Liver (tissue), 9 donors: ENCODE data around the gene VARS1. TPM values are rescaled to one million over a fixed set of nuclear protein-coding genes. Genes with fewer than 3 reads are reported as not detected.

Experiments
- DNase-seq: peaks from one replicate; pipeline ENCODE4 v3.0.0-alpha.2; 2017; ENCODE audit warnings: low spot score
- H3K27ac ChIP-seq, 2 donors: one replicate each; pipeline ENCODE4 v1.7.0; 2013; ENCODE audit warnings: inconsistent platforms in 2 of 2, low read length in 2 of 2, control low read depth in 1 of 2, low read depth in 1 of 2, mild to moderate bottlenecking in 1 of 2
- H3K27me3 ChIP-seq, 4 donors: one replicate each; pipeline versions ENCODE4 v1.6.1 to v1.7.0; 2013; ENCODE audit warnings: low read length in 3 of 4, inconsistent platforms in 1 of 4, mild to moderate bottlenecking in 1 of 4, moderate library complexity in 1 of 4; ENCODE audit not compliant: control insufficient read depth in 4 of 4, insufficient read depth in 4 of 4
- H3K36me3 ChIP-seq, 4 donors: one replicate each; pipeline versions ENCODE4 v1.6.1 to v1.7.0; 2013; ENCODE audit warnings: low read length in 3 of 4, mild to moderate bottlenecking in 3 of 4, low read depth in 1 of 4, moderate library complexity in 1 of 4; ENCODE audit not compliant: control insufficient read depth in 4 of 4, insufficient read depth in 3 of 4
- H3K4me1 ChIP-seq, 4 donors: one replicate each; pipeline versions ENCODE4 v1.6.1 to v1.7.0; 2013; ENCODE audit warnings: low read length in 3 of 4, mild to moderate bottlenecking in 3 of 4, moderate library complexity in 1 of 4; ENCODE audit not compliant: control insufficient read depth in 4 of 4, insufficient read depth in 4 of 4
- H3K4me3 ChIP-seq, 3 donors: one replicate each; pipeline versions ENCODE4 v1.6.1 to v1.7.0; 2013; ENCODE audit warnings: low read length in 3 of 3, control low read depth in 1 of 3, low read depth in 1 of 3, mild to moderate bottlenecking in 1 of 3
- H3K9ac ChIP-seq, 2 donors: one replicate each; pipeline ENCODE4 v1.7.0; 2013; ENCODE audit warnings: low read length in 2 of 2, mild to moderate bottlenecking in 2 of 2, moderate library complexity in 2 of 2, control low read depth in 1 of 2, low read depth in 1 of 2
- H3K9me3 ChIP-seq, 4 donors: one replicate each; pipeline versions ENCODE4 v1.6.1 to v1.7.0; 2013; ENCODE audit warnings: low read length in 3 of 4; ENCODE audit not compliant: control insufficient read depth in 4 of 4
- ATF3 ChIP-seq: IDR thresholded peaks from 2 replicates; pipeline ENCODE4 v1.6.1; 2016; ENCODE audit warnings: antibody characterized with exemption
- CTCF ChIP-seq: fragments of 150-350 bp; IDR thresholded peaks from 2 replicates; pipeline ENCODE4 v1.5.1; 2017; ENCODE audit warnings: improper control_type of control experiment, low read depth, low read length; ENCODE audit not compliant: missing input control
- EGR1 ChIP-seq, 2 donors: IDR thresholded peaks; 2 replicates each; pipeline ENCODE4 v1.6.1; 2016 to 2018; ENCODE audit warnings: antibody characterized with exemption in 2 of 2, low read depth in 2 of 2
- FOXA1 ChIP-seq: IDR thresholded peaks from 2 replicates; pipeline ENCODE4 v1.6.1; 2016; ENCODE audit warnings: antibody characterized with exemption
- FOXA2 ChIP-seq: IDR thresholded peaks from 2 replicates; pipeline ENCODE4 v1.6.1; 2016; ENCODE audit warnings: antibody characterized with exemption
- GABPA ChIP-seq, 2 donors: IDR thresholded peaks in 1 of 2; conservative IDR thresholded peaks in 1 of 2; 2 replicates each; pipeline ENCODE4 v1.6.1; 2016; ENCODE audit warnings: antibody characterized with exemption in 2 of 2, mild to moderate bottlenecking in 1 of 2, moderate library complexity in 1 of 2
- HNF4A ChIP-seq, 2 donors: conservative IDR thresholded peaks; 2 replicates each; pipeline ENCODE4 v1.6.1; 2016; ENCODE audit warnings: antibody characterized with exemption in 2 of 2, mild to moderate bottlenecking in 2 of 2
- HNF4G ChIP-seq: IDR thresholded peaks from 2 replicates; pipeline ENCODE4 v1.6.1; 2016; ENCODE audit warnings: antibody characterized with exemption
- JUND ChIP-seq, 2 donors: IDR thresholded peaks; 2 replicates each; pipeline ENCODE4 v1.6.1; 2016; ENCODE audit warnings: antibody characterized with exemption in 2 of 2
- MAX ChIP-seq: IDR thresholded peaks from 2 replicates; pipeline ENCODE4 v1.6.1; 2016; ENCODE audit warnings: antibody characterized with exemption
- NR2F2 ChIP-seq: IDR thresholded peaks from 2 replicates; pipeline ENCODE4 v1.6.1; 2016; ENCODE audit warnings: antibody characterized with exemption
- RAD21 ChIP-seq, 2 donors: IDR thresholded peaks; 2 replicates each; pipeline ENCODE4 v1.6.1; 2016; ENCODE audit warnings: antibody characterized with exemption in 2 of 2, mild to moderate bottlenecking in 2 of 2
- REST ChIP-seq: IDR thresholded peaks from 2 replicates; pipeline ENCODE4 v1.6.1; 2016; ENCODE audit warnings: antibody characterized with exemption, mild to moderate bottlenecking
- RXRA ChIP-seq, 2 donors: IDR thresholded peaks; 2 replicates each; pipeline ENCODE4 v1.6.1; 2017 to 2018; ENCODE audit warnings: antibody characterized with exemption in 2 of 2, mild to moderate bottlenecking in 1 of 2
- SP1 ChIP-seq: IDR thresholded peaks from 2 replicates; pipeline ENCODE4 v1.6.1; 2018; ENCODE audit warnings: antibody characterized with exemption, mild to moderate bottlenecking
- TAF1 ChIP-seq: conservative IDR thresholded peaks from 2 replicates; pipeline ENCODE4 v1.6.1; 2016; ENCODE audit warnings: antibody characterized with exemption, mild to moderate bottlenecking
- YY1 ChIP-seq: IDR thresholded peaks from 2 replicates; pipeline ENCODE4 v1.6.1; 2016; ENCODE audit warnings: antibody characterized with exemption, mild to moderate bottlenecking
- ZBTB33 ChIP-seq: IDR thresholded peaks from 2 replicates; pipeline ENCODE4 v1.6.1; 2016; ENCODE audit warnings: antibody characterized with exemption
- WGBS: extraction: QIAGEN DNeasy Blood & Tissue Kit; methylation state at CpG from one replicate; pipeline ENCODE4 v1.1.7; 2013; 5-methylcytosine and 5-hydroxymethylcytosine counted together
- polyA plus RNA-seq, 2 donors: library from polyadenylated mRNA; stranded (reverse) in 1 of 2; unstranded in 1 of 2; fragments of 200-250 nt in 1 of 2; fragments of >200 nt in 1 of 2; fragmentation: Nextera tagmentation in 1 of 2; extraction: Ambion mirVana in 1 of 2; gene quantifications; one replicate each; pipeline versions ENCODE4 v1.2.1 to v1.2.3, GENCODE V29; 2013 to 2015
- total RNA-seq, 2 donors: library from RNA; depleted of rRNA; stranded (reverse); fragments of >200 nt; gene quantifications; one replicate each; pipeline ENCODE4 v1.2.3, GENCODE V29; 2014
- donor health status: healthy.
- donor health status: healthy.
- donor health status: healthy.
- donor health status: healthy.
- donor health status: healthy.

VARS1 gene
- total and polyA plus RNA-seq, 4 donors, result 17.9 to 44.7 (median 32.4) TPM

GRCh38 chr6:31836047-31836473 is 40.5 kb upstream of the VARS1 start:
- H3K27me3 ChIP-seq, result no peaks in the 10 kb centered on the region
- H3K4me3 ChIP-seq, result peak overlapping the region; percentile 7 to 99 (median 99)
- DNase-seq, result no peak
- no peaks in the 10 kb centered on the region for H3K9me3 ChIP-seq
- peaks cover 17 to 37% (median 25%) of the 10 kb centered on the region in 4 donors for H3K36me3 ChIP-seq
- 21% methylated on average over 14 of the region's 14 CpGs for WGBS
- TF ChIP-seq HNF4A (conservative IDR thresholded peaks at IDR 0.05) (peak in 1 of 2 donors; percentile 3), ATF3 (no peak)
- H3K27ac ChIP-seq, result peak overlapping the region; percentile 14 to 46
- peak overlapping the region in 1 of 2 donors; percentile 16 for H3K9ac ChIP-seq
- peaks cover 5 to 29% (median 26%) of the 10 kb centered on the region in 4 donors for H3K4me1 ChIP-seq

GRCh38 chr6:31834367-31835250 is 39.1 kb upstream of the VARS1 start:
- no peaks in the 10 kb centered on the region for H3K9me3 ChIP-seq
- H3K4me3 ChIP-seq, result peak overlapping the region; percentile 98 to 99 (median 99)
- under 1% methylated on average over 59 of the region's 59 CpGs for WGBS
- peak overlapping the region; percentile 95 to 99 for H3K27ac ChIP-seq
- no peaks in the 10 kb centered on the region for H3K27me3 ChIP-seq
- peaks cover 5 to 33% (median 30%) of the 10 kb centered on the region in 4 donors for H3K4me1 ChIP-seq
- peak; percentile 86 for DNase-seq
- H3K36me3 ChIP-seq, result peaks cover 9 to 25% (median 18%) of the 10 kb centered on the region in 4 donors
- TF ChIP-seq REST, result peak; percentile 95
- peak in 1 of 2 donors; percentile 24 for TF ChIP-seq EGR1 (IDR thresholded peaks at IDR 0.05; ENCODE audit: low read depth in 2 of 2)
- peak; percentile 89 for TF ChIP-seq SP1
- TF ChIP-seq MAX, result peak; percentile 75
- peak in 1 of 2 donors; percentile 3 for TF ChIP-seq JUND (IDR thresholded peaks at IDR 0.05)
- peak; percentile 55 for TF ChIP-seq NR2F2
- no peak for TF ChIP-seq HNF4G
- peak; percentile 17 for TF ChIP-seq FOXA2
- peak; percentile 95 for TF ChIP-seq TAF1
- TF ChIP-seq HNF4A (conservative IDR thresholded peaks at IDR 0.05), result peak; percentile 4 to 75
- TF ChIP-seq CTCF, result no peak
- TF ChIP-seq GABPA (IDR thresholded peaks at IDR 0.05 in 1 of 2, conservative IDR thresholded peaks at IDR 0.05 in 1 of 2), result peak in 1 of 2 donors; percentile 62
- TF ChIP-seq YY1, result peak; percentile 98
- TF ChIP-seq ATF3, result no peak
- peak; percentile 33 to 43 for TF ChIP-seq RAD21 (IDR thresholded peaks at IDR 0.05)
- TF ChIP-seq FOXA1, result no peak
- TF ChIP-seq RXRA (IDR thresholded peaks at IDR 0.05), result peak; percentile 70 to 72
- TF ChIP-seq ZBTB33, result peak; percentile 82
- H3K9ac ChIP-seq, result peak overlapping the region; percentile 75 to 84
